Mucosa of rectum (tissue), 2 donors: ENCODE data around the gene MRPS16.

Source experiments
- H3K27ac ChIP-seq, 2 donors: one replicate each; pipeline ENCODE4 v1.7.0; 2013; ENCODE audit warnings: inconsistent platforms in 2 of 2, low read depth in 2 of 2, low read length in 2 of 2
- H3K27me3 ChIP-seq, 2 donors: one replicate each; pipeline ENCODE4 v1.7.0; 2013; ENCODE audit warnings: low read length in 2 of 2; ENCODE audit not compliant: control insufficient read depth in 2 of 2, insufficient read depth in 2 of 2
- H3K36me3 ChIP-seq, 2 donors: one replicate each; pipeline ENCODE4 v1.7.0; 2013; ENCODE audit warnings: low read length in 2 of 2; ENCODE audit not compliant: control insufficient read depth in 2 of 2, insufficient read depth in 2 of 2
- H3K4me1 ChIP-seq, 2 donors: one replicate each; pipeline ENCODE4 v1.7.0; 2013; ENCODE audit warnings: low read length in 2 of 2, mild to moderate bottlenecking in 1 of 2; ENCODE audit not compliant: control insufficient read depth in 2 of 2, insufficient read depth in 2 of 2
- H3K4me3 ChIP-seq, 2 donors: one replicate each; pipeline ENCODE4 v1.7.0; 2013; ENCODE audit warnings: low read length in 2 of 2
- H3K9ac ChIP-seq, 2 donors: one replicate each; pipeline ENCODE4 v1.7.0; 2013; ENCODE audit warnings: low read length in 2 of 2, low read depth in 1 of 2, mild to moderate bottlenecking in 1 of 2
- H3K9me3 ChIP-seq, 2 donors: one replicate each; pipeline ENCODE4 v1.7.0; 2013; ENCODE audit warnings: low read length in 2 of 2; ENCODE audit not compliant: control insufficient read depth in 2 of 2
- donor health status: healthy.
- donor health status: Normal muscosa, but diverticular disease.

The MRPS16 gene

DNA sequence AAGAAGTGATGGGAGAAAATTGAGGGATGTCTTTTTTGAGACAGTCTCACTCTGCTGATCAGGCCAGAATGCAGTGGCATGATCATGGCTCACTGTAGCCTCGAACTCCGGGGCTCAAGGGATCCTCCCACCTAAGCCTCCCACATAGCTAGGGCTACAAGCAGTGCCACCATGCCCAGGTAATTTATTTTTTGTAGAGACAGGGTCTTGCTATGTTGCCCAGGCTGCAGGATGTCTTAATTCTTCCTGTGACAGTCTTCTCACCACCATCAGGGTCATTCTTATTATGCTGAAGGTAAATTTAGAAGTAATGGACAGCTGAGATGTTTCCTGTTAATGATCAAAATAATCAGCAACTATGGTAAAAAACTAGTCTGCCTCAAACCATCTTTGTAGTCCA lies 12.5 kb downstream of the MRPS16 start:
- Histone ChIP-seq H3K27me3 (no peaks in the 10 kb centered on the region), H3K27ac (no peak overlapping the region), H3K36me3 (peaks cover 38 to 43% of the 10 kb centered on the region in 2 donors), H3K9ac (no peak overlapping the region), H3K9me3 (no peaks in the 10 kb centered on the region), H3K4me3 (no peak overlapping the region), H3K4me1 (peaks cover 0 to 1% of the 10 kb centered on the region in 2 donors)

DNA sequence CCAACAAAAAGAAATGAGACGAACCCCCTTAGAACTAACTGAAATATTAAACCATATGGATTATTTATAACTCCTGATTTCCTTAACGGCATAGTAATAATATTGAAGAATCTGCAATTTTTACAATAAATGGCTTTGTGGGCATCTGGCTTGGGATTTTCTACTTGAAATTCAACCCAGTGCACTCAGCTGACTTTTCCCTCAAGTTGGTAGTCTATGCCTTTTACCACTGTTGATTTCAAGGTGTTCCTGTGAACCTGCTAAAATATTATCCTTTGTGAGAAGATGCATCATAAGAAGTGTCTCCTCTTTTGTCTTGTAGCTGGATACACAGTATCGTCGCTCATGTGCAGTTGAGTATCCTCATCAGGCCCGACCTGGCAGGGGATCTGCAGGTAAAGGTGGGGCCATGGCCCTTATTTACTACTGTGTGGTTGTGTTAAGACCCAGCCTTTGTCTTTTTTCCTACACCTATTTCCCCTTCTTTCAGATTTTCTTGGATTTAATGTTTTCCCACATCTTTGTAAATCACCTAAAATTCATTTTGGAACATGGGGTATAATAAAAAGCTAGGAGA lies 13.4 kb downstream of the MRPS16 start:
- H3K4me3 ChIP-seq, result no peak overlapping the region
- H3K9me3 ChIP-seq, result no peaks in the 10 kb centered on the region
- H3K9ac ChIP-seq, result no peak overlapping the region
- no peaks in the 10 kb centered on the region for H3K4me1 ChIP-seq
- H3K27ac ChIP-seq, result no peak overlapping the region
- H3K36me3 ChIP-seq, result peaks cover 38% of the 10 kb centered on the region in 2 donors
- H3K27me3 ChIP-seq, result no peaks in the 10 kb centered on the region

- peaks cover 16 to 24% of the 10 kb centered on the region in 2 donors for H3K36me3 ChIP-seq
- H3K9ac ChIP-seq, result no peak overlapping the region
- H3K27me3 ChIP-seq, result no peaks in the 10 kb centered on the region
- H3K27ac ChIP-seq, result no peak overlapping the region
- H3K4me3 ChIP-seq, result no peak overlapping the region
- H3K9me3 ChIP-seq, result no peaks in the 10 kb centered on the region
- H3K4me1 ChIP-seq, result no peaks in the 10 kb centered on the region
These were observed 17.7 kb downstream of the MRPS16 start for GRCh38 chr10:73234695-73235094.

DNA sequence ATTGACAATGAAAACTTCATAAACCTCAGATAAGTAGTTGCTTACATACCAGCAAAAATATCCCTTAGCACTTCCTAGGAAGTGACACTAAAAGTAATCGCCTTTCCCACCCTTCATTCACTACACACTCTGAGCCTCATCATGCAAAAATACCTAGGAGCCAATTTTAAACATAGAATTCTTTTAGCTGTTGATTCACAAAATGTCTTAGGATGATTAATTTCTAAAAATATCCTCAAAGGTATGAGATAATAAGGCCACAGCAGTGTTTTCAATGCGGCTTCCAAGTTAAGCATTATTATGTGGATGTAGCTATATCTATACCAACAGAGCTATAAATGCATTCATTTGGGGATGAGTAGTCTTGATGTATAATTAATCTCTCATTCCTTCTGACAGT lies 18.6 kb downstream of the MRPS16 start:
- Histone ChIP-seq H3K27me3 (no peaks in the 10 kb centered on the region), H3K27ac (no peak overlapping the region), H3K4me1 (no peaks in the 10 kb centered on the region), H3K9me3 (no peaks in the 10 kb centered on the region), H3K36me3 (peaks cover 12 to 23% of the 10 kb centered on the region in 2 donors), H3K4me3 (no peak overlapping the region), H3K9ac (no peak overlapping the region)

DNA sequence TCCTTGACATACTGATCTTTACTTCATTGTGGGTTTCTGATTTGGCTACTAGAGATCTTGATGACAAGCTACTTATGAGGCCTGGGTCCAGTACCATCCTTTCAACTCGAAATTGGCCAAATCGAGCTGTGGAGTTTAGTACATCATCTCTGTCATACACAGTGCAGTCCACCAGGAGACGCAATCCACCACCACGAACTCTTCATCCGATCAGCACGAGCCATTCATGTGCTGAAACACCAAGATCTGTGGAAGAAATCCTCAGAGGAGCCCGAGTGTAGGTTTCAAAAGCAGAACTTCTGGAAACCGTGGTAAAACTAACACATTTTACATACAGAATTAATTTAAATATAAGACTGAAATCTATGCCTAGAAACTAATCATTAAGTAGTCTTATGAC lies 19.6 kb downstream of the MRPS16 start:
- Histone ChIP-seq H3K27me3 (no peaks in the 10 kb centered on the region), H3K9me3 (no peaks in the 10 kb centered on the region), H3K9ac (no peak overlapping the region), H3K4me3 (no peak overlapping the region), H3K27ac (no peak overlapping the region), H3K36me3 (peaks cover 11 to 23% of the 10 kb centered on the region in 2 donors), H3K4me1 (no peaks in the 10 kb centered on the region)

DNA sequence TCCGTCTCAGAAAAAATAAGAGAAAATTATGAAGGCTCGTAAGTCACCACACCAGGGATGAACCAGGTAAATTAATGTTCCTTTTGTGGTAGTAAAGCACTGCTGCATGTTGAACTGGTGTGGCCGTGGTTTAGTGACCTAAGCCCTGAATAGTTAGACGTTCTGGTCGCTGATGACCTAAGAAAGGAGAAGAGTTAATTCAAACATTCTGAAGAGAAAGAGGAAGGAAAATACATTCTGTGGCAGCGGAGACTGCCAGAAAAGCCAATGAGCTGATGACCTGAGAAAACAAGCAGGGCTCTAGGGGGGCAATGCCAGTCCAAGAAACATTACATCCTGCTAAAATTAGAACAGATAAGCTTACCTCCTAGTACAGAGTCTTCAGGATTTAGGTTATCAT lies 22.9 kb downstream of the MRPS16 start:
- no peak overlapping the region for H3K27ac ChIP-seq
- no peaks in the 10 kb centered on the region for H3K9me3 ChIP-seq
- no peaks in the 10 kb centered on the region for H3K4me1 ChIP-seq
- no peaks in the 10 kb centered on the region for H3K27me3 ChIP-seq
- peaks cover 5 to 16% of the 10 kb centered on the region in 2 donors for H3K36me3 ChIP-seq
- H3K4me3 ChIP-seq, result no peak overlapping the region
- H3K9ac ChIP-seq, result no peak overlapping the region

DNA sequence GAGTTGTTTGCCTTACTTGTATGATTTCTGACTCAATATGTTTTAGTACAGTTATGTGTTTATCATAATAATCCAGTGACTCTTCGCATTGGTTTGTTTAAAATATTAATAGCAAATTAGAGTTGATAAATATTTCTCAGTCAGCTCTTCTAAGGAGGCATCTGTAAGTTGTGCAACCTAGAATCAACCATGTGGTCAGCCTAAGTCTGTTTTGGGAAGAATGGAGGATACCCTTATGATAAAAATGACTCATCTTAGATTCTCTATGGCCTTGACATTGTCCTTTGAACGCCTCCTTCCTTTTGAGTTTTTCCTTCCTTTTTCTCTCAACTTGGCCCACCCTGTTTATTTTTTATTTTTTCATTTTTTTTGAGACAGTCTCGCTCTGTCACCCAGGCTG lies 24.2 kb downstream of the MRPS16 start:
- H3K4me3 ChIP-seq, result no peak overlapping the region
- no peaks in the 10 kb centered on the region for H3K9me3 ChIP-seq
- H3K27ac ChIP-seq, result no peak overlapping the region
- peaks cover 0 to 12% of the 10 kb centered on the region in 2 donors for H3K36me3 ChIP-seq
- no peaks in the 10 kb centered on the region for H3K4me1 ChIP-seq
- H3K27me3 ChIP-seq, result no peaks in the 10 kb centered on the region
- no peak overlapping the region for H3K9ac ChIP-seq

DNA sequence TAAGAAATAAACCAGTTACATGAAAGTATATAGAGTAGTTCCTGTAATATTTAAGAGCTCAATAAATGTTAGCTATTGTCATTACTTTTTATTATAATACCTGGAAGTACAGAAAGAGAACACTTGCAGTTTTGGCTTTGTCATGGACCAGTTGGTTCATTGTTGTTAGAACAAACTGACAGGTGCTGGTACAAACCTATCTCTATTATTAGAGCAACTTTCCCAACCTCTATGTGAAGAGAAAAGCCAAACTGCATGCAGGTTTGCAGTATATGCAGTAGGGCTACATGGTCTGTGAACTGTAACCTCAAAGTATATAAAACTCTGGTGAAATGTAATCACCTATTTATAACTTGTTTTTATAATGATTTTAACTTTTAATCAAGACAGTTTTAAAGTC lies 25.8 kb downstream of the MRPS16 start:
- Histone ChIP-seq H3K4me1 (no peaks in the 10 kb centered on the region), H3K9me3 (no peaks in the 10 kb centered on the region), H3K4me3 (no peak overlapping the region), H3K27ac (no peak overlapping the region), H3K9ac (no peak overlapping the region), H3K36me3 (peaks cover 0 to 7% of the 10 kb centered on the region in 2 donors), H3K27me3 (no peaks in the 10 kb centered on the region)

GRCh38 chr10:73225518-73225917 lies 26.9 kb downstream of the MRPS16 start:
- Histone ChIP-seq H3K4me3 (no peak overlapping the region), H3K9me3 (no peaks in the 10 kb centered on the region), H3K27me3 (no peaks in the 10 kb centered on the region), H3K4me1 (no peaks in the 10 kb centered on the region), H3K27ac (no peak overlapping the region), H3K36me3 (peaks cover 0 to 3% of the 10 kb centered on the region in 2 donors), H3K9ac (no peak overlapping the region)

DNA sequence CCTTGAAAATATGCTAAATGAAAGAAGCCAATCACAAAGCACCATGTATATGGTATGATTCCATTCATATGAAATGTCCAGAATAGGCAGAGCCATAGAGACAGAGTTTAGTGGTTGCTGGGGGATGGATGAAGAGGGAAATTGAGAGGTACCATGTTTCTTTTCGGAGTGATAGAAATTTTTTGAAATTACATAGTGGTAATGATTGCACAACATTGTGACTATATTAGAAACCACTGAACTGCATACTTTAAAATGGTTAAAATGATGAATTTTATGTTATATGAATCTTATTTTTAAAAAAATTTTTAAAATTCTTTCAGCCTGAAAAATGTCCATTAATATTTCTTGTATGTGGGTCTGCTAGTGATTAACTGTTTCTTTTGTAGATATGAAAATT lies 31.5 kb downstream of the MRPS16 start:
- Histone ChIP-seq H3K27ac (no peak overlapping the region), H3K9me3 (no peaks in the 10 kb centered on the region), H3K36me3 (peaks cover 10 to 14% of the 10 kb centered on the region in 2 donors), H3K4me3 (no peak overlapping the region), H3K27me3 (no peaks in the 10 kb centered on the region), H3K4me1 (no peaks in the 10 kb centered on the region), H3K9ac (no peak overlapping the region)

DNA sequence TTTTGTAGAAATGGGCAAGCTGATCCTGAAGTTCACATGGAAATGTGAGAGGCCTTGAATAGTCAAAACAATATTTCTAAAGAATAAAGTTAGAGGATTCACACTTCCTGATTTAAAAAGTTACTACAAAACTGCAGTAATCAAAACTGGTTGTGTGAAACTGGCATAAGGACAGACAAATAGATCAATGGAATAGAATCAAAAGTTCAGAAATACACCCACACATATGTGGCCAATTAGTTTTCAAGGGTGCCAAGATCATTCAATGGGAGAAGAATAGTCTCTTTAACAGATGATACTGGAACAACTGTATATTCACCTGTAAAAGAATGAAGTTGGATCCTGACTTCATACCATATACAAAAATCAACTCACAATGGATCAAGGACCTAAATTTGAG lies 33.1 kb downstream of the MRPS16 start:
- Histone ChIP-seq H3K27ac (no peak overlapping the region), H3K9ac (no peak overlapping the region), H3K4me1 (no peaks in the 10 kb centered on the region), H3K9me3 (no peaks in the 10 kb centered on the region), H3K4me3 (no peak overlapping the region), H3K36me3 (peaks cover 10 to 14% of the 10 kb centered on the region in 2 donors), H3K27me3 (no peaks in the 10 kb centered on the region)
